ENCODE measurements around the gene SLC25A26.

GRCh38 chr3:66383023-66383422 is 162.2 kb downstream of the SLC25A26 start:
- TF ChIP-seq CTCF (conservative IDR thresholded peaks at IDR 0.05 in 1 of 2, IDR thresholded peaks at IDR 0.05 in 1 of 2; ENCODE audit: low read depth in 1 of 2, low read length in 2 of 2) (no peak), EZH2 (IDR thresholded peaks at IDR 0.05; ENCODE audit: low read length, missing control alignments) (no peak)
